ENCODE data around the gene ATOH7.

GRCh38 chr10:68233046-68233445, 1.1 kb upstream of the ATOH7 start:
- TF ChIP-seq MAZ (IDR thresholded peaks at IDR 0.05; ENCODE audit: borderline replicate concordance, low read depth, low read length) (no peak), RFX5 (IDR thresholded peaks at IDR 0.05; ENCODE audit: low read depth, low read length) (no peak), CTCF (conservative IDR thresholded peaks at IDR 0.05; ENCODE audit: low read depth, low read length) (no peak), POLR2A (IDR thresholded peaks at IDR 0.05; ENCODE audit: low read depth, low read length) (no peak), FOS (IDR thresholded peaks at IDR 0.05; ENCODE audit: low read depth, low read length) (no peak), RAD21 (IDR thresholded peaks at IDR 0.05; ENCODE audit: low read length) (no peak), ELK1 (IDR thresholded peaks at IDR 0.05; ENCODE audit: borderline replicate concordance, low read depth, low read length) (no peak), BHLHE40 (IDR thresholded peaks at IDR 0.05; ENCODE audit: low read depth, low read length) (no peak), CHD1 (IDR thresholded peaks at IDR 0.05; ENCODE audit: low read depth, low read length) (no peak), SMC3 (IDR thresholded peaks at IDR 0.05; ENCODE audit: low read depth, low read length) (no peak), RCOR1 (IDR thresholded peaks at IDR 0.05; ENCODE audit: insufficient replicate concordance, low read length) (no peak), MXI1 (IDR thresholded peaks at IDR 0.05; ENCODE audit: borderline replicate concordance, low read depth, low read length) (no peak), CEBPB (IDR thresholded peaks at IDR 0.05; ENCODE audit: low read depth, low read length) (no peak)

All from IMR-90 (cell line).